SK-N-SH treated with all-trans-retinoic acid at 6 μM for 48 hours (cell line): ENCODE data around the gene GIPC2.

Experiments used
- PPARA ChIP-seq: fragments of 250-450 bp; sonication (Bioruptor Pico); IDR thresholded peaks from 2 replicates; pipeline ENCODE4 v1.5.0; 2020; ENCODE audit warnings: mild to moderate bottlenecking, borderline replicate concordance
- SNAI2 ChIP-seq: fragments of 250-450 bp; sonication (Bioruptor Pico); IDR thresholded peaks from 2 replicates; pipeline ENCODE4 v1.5.0; 2020; ENCODE audit warnings: mild to moderate bottlenecking, moderate library complexity

- TF ChIP-seq SNAI2 (CRISPR knock-in tag) (no peak), PPARA (CRISPR knock-in tag) (no peak)
Measured at GRCh38 chr1:78132174-78132947, 86.6 kb downstream of the GIPC2 start.
